ENCODE data around the gene CCDC9B. TPM values are rescaled to one million over a fixed set of nuclear protein-coding genes. Genes with fewer than 3 reads are reported as not detected.

The CCDC9B gene
- polyA plus RNA-seq, 1 of the 3 experiments (the other 2 are of a cell fraction), result 13.7 TPM

DNA sequence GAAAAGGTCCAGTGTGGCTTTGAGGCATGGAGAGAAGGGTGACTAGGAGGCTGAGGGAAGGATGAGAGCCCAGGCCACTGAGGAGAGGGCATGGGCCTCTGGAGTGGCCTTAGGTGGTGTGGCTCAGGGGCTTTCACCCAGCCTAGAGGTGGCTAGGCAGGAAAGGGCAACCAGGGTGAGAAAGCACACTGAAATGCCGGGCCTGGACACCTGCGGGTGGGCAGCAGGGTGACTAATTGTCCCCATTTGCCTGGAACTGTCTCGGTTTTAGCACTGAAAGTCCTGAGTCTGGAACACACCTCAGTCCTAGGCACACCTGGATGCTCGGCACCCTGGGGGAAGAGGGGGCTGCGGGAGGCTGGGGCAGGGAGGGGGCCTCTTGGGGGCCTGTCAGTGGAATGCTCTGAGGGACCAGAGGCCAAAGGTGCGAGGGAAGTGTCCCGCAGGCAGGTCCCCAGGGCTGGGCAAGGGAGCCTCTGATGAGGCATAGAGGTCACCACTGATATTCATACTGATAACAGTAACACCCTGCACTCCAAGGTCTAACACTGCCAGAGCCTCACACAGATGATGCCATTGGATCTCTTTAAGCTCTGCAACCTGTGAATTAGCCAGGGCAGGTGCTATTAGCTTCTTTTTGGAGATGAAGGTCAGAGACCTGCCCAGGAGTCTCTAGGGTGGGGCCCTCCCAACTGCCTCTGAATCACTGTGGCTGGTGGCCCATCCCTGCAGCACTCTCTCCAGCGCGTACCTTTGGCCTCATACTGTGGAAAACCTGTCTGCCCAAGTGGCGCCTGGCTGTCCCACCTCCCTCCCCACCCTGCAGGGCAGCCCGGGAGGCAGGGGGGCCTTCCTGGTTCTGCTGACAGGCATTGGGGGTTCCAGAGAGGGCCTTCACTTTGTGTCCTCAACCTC lies 7.1 kb upstream of the CCDC9B start (continued):
- TF ChIP-seq, protein P1, sequence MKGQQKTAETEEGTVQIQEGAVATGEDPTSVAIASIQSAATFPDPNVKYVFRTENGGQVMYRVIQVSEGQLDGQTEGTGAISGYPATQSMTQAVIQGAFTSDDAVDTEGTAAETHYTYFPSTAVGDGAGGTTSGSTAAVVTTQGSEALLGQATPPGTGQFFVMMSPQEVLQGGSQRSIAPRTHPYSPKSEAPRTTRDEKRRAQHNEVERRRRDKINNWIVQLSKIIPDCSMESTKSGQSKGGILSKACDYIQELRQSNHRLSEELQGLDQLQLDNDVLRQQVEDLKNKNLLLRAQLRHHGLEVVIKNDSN (IDR thresholded peaks at IDR 0.05; ENCODE audit: borderline replicate concordance, low read depth), result no peak
- no peak for TF ChIP-seq RAD21 (IDR thresholded peaks at IDR 0.05; ENCODE audit: low read length)
- TF ChIP-seq TEAD4 (IDR thresholded peaks at IDR 0.05; ENCODE audit: borderline replicate concordance, insufficient read depth), result no peak
- no peak for TF ChIP-seq TCF12 (IDR thresholded peaks at IDR 0.05)
- no peak for TF ChIP-seq FOXJ3 (CRISPR knock-in tag; IDR thresholded peaks at IDR 0.05)
- TF ChIP-seq EZH2phosphoT487 (IDR thresholded peaks at IDR 0.05; ENCODE audit: borderline replicate concordance, low read depth), result no peak
- TF ChIP-seq RFX5 (IDR thresholded peaks at IDR 0.05; ENCODE audit: low read length), result no peak

DNA sequence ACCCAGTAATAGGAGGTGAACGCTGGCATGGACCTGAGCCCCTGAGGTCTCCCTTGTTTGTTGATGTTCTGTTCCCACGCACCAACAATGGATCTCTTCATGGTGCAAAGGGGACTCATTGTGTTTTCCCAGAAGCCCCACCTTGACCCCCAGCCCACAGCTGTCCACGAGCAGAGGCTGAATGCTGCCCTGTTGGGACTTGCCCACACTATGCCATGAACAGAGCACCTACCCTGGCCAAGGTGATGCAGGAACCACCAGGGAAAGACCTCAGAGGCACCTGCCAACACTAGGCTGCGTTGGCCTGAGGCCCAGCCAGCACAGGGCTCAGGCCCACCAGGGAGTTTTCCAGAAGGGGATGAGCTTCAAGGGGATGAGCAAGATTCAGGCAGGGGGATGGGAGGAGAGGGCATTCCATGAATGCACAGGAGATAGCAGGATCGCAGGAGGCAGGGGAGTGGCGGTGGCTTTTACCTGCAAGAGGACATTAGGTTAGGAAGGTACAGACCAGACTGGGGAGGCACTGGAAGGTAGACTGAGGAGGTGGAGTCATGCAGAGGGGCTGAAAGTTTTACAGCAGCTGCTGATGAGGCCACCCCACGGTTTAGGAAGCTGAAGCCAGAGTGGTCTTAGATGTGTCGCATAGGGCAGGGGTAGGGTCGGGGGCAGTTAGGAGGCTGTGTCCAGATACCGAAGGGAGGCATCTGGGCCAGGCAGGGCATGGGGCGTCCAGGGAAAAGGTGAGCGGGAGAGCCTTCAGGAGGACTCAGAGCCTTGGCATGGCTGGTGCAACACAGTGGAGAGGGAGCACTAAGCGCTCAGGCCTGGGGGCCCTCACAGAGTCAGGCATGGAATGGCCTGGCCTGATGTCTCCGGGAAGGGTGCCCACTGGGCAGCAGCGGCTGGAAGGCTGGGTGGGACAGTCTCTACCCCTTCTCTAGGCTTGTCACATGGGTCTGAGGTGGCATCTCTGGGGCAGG lies 6.1 kb upstream of the CCDC9B start:
- Histone ChIP-seq H3K9me2 (no peaks in the 10 kb centered on the region), H3K36me3 (replicated peaks in 1 of 2; ENCODE audit: control insufficient read depth in 1 of 2, insufficient read depth in 2 of 2, low read length in 1 of 2) (no peaks in the 10 kb centered on the region), H3F3A (replicated peaks; ENCODE audit: insufficient read depth) (peaks cover 26% of the 10 kb centered on the region), H3K4me3 (ENCODE audit: low read depth in 2 of 2, low read length in 1 of 2) (no peak overlapping the region), H3K79me2 (ENCODE audit: insufficient read depth) (no peaks in the 10 kb centered on the region), H3K4me2 (no peak overlapping the region), H3K27ac (ENCODE audit: low read depth in 2 of 2, low read length in 1 of 2) (no peak overlapping the region), H2AFZ (ENCODE audit: low read depth) (no peak overlapping the region), H3K9me3 (no peaks in the 10 kb centered on the region), H3K27me3 (ENCODE audit: insufficient read depth) (no peaks in the 10 kb centered on the region), H3K9ac (no peak overlapping the region), H3K4me1 (ENCODE audit: control insufficient read depth in 1 of 2, insufficient read depth in 2 of 2, low read depth in 1 of 2, low read length in 1 of 2) (peaks cover 11 to 23% of the 10 kb centered on the region in 2 experiments; a peak in 3 of 4 replicates), H4K20me1 (ENCODE audit: insufficient read depth) (no peaks in the 10 kb centered on the region)
- 91% methylated on average over 12 of the region's 15 CpGs for WGBS (ENCODE audit: low lambda C conversion rate)
- CTCF ChIA-PET, result interaction anchor here (66.3 to 70.6 kb wide), 2 partner anchors 5 to 33 kb away, joined by 2194 read pairs; partner anchors contain the start of genes ANKRD63, CCDC9B, DISP2 and INAFM2
- POLR2A ChIA-PET, result interaction anchor here (0.6 kb wide), 1 partner anchor 70 kb away, joined by 4 read pairs; no protein-coding TSS in a partner anchor
- DNase-seq, result no peak
- TF ChIP-seq NFIC (IDR thresholded peaks at IDR 0.05; ENCODE audit: borderline replicate concordance) (no peak), MEF2A (IDR thresholded peaks at IDR 0.05; ENCODE audit: borderline replicate concordance, low read depth) (no peak), SIN3A (IDR thresholded peaks at IDR 0.05; ENCODE audit: borderline replicate concordance, low read depth, low read length) (no peak), YY1 (IDR thresholded peaks at IDR 0.05; ENCODE audit: low read depth) (no peak), CHD2 (IDR thresholded peaks at IDR 0.05; ENCODE audit: low read length, partially characterized antibody) (no peak), GABPA (IDR thresholded peaks at IDR 0.05; ENCODE audit: low read depth) (no peak), FOXJ3 (CRISPR knock-in tag; IDR thresholded peaks at IDR 0.05) (no peak), POLR2AphosphoS5 (IDR thresholded peaks at IDR 0.05; ENCODE audit: low read depth, low read length) (no peak), MXI1 (IDR thresholded peaks at IDR 0.05; ENCODE audit: low read depth, low read length) (no peak), TAF1 (IDR thresholded peaks at IDR 0.05; ENCODE audit: borderline replicate concordance, low read depth, low read length) (no peak), NRF1 (IDR thresholded peaks at IDR 0.05; ENCODE audit: low read depth, low read length) (no peak), RCOR1 (IDR thresholded peaks at IDR 0.05; ENCODE audit: low read length) (no peak)
- TF ChIP-seq, protein P2, sequence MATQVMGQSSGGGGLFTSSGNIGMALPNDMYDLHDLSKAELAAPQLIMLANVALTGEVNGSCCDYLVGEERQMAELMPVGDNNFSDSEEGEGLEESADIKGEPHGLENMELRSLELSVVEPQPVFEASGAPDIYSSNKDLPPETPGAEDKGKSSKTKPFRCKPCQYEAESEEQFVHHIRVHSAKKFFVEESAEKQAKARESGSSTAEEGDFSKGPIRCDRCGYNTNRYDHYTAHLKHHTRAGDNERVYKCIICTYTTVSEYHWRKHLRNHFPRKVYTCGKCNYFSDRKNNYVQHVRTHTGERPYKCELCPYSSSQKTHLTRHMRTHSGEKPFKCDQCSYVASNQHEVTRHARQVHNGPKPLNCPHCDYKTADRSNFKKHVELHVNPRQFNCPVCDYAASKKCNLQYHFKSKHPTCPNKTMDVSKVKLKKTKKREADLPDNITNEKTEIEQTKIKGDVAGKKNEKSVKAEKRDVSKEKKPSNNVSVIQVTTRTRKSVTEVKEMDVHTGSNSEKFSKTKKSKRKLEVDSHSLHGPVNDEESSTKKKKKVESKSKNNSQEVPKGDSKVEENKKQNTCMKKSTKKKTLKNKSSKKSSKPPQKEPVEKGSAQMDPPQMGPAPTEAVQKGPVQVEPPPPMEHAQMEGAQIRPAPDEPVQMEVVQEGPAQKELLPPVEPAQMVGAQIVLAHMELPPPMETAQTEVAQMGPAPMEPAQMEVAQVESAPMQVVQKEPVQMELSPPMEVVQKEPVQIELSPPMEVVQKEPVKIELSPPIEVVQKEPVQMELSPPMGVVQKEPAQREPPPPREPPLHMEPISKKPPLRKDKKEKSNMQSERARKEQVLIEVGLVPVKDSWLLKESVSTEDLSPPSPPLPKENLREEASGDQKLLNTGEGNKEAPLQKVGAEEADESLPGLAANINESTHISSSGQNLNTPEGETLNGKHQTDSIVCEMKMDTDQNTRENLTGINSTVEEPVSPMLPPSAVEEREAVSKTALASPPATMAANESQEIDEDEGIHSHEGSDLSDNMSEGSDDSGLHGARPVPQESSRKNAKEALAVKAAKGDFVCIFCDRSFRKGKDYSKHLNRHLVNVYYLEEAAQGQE (IDR thresholded peaks at IDR 0.05; ENCODE audit: low read depth, low read length), result no peak
- TF ChIP-seq, protein P3, sequence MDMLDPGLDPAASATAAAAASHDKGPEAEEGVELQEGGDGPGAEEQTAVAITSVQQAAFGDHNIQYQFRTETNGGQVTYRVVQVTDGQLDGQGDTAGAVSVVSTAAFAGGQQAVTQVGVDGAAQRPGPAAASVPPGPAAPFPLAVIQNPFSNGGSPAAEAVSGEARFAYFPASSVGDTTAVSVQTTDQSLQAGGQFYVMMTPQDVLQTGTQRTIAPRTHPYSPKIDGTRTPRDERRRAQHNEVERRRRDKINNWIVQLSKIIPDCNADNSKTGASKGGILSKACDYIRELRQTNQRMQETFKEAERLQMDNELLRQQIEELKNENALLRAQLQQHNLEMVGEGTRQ (IDR thresholded peaks at IDR 0.05; ENCODE audit: borderline replicate concordance, low read depth, low read length), result no peak
- TF ChIP-seq, protein P4, sequence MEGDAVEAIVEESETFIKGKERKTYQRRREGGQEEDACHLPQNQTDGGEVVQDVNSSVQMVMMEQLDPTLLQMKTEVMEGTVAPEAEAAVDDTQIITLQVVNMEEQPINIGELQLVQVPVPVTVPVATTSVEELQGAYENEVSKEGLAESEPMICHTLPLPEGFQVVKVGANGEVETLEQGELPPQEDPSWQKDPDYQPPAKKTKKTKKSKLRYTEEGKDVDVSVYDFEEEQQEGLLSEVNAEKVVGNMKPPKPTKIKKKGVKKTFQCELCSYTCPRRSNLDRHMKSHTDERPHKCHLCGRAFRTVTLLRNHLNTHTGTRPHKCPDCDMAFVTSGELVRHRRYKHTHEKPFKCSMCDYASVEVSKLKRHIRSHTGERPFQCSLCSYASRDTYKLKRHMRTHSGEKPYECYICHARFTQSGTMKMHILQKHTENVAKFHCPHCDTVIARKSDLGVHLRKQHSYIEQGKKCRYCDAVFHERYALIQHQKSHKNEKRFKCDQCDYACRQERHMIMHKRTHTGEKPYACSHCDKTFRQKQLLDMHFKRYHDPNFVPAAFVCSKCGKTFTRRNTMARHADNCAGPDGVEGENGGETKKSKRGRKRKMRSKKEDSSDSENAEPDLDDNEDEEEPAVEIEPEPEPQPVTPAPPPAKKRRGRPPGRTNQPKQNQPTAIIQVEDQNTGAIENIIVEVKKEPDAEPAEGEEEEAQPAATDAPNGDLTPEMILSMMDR (IDR thresholded peaks at IDR 0.05), result no peak

All from SK-N-SH (cell line).